HUES48 (cell line): ENCODE data around the gene RO60.
A peak's percentile ranks its signal among the peaks of the same experiment; 100 is the strongest.

Source experiments
- H3K27ac ChIP-seq: one replicate; pipeline ENCODE4 v1.7.0; 2013; ENCODE audit warnings: low read depth, low read length, inconsistent platforms
- H3K27me3 ChIP-seq: 2 replicates; pipeline ENCODE4 v1.6.1; 2013; ENCODE audit warnings: mild to moderate bottlenecking, low read length; ENCODE audit not compliant: control insufficient read depth, insufficient read depth
- H3K36me3 ChIP-seq: 2 replicates; pipeline ENCODE4 v1.6.1; 2013; ENCODE audit warnings: low read length; ENCODE audit not compliant: control insufficient read depth, insufficient read depth
- H3K4me1 ChIP-seq: 2 replicates; pipeline ENCODE4 v1.6.1; 2013; ENCODE audit warnings: mild to moderate bottlenecking, low read length; ENCODE audit not compliant: control insufficient read depth, insufficient read depth
- H3K4me3 ChIP-seq: 2 replicates; pipeline ENCODE4 v1.5.1; 2013; ENCODE audit warnings: mild to moderate bottlenecking, low read depth, low read length
- H3K9ac ChIP-seq: 2 replicates; pipeline ENCODE4 v1.6.1; 2013; ENCODE audit warnings: mild to moderate bottlenecking, low read depth, low read length, moderate library complexity
- H3K9me3 ChIP-seq: 2 replicates; pipeline ENCODE4 v1.6.1; 2013; ENCODE audit warnings: low read length; ENCODE audit not compliant: control insufficient read depth, insufficient read depth

The RO60 gene

DNA sequence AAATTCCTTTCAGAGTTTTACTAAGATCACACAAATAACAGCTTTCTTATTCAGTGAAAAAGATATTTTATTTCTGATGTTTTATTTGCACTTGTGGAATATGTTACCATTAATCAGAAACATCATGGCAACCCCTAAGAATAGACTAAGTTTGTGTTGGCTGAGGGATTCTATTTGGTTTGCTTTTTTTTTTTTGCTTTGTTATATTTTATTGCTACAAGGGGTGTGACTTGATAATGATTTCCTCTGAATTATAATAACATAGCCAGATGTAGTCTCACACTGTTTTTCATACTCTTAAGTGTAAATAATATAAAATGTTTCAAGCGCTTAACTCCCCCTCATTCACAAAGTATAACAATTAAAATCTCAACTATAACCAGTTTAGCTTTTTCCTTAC is 25.9 kb downstream of the RO60 start:
- Histone ChIP-seq H3K4me1 (no peaks in the 10 kb centered on the region), H3K4me3 (no peak overlapping the region), H3K27ac (no peak overlapping the region), H3K9ac (no peak overlapping the region), H3K27me3 (no peaks in the 10 kb centered on the region), H3K9me3 (no peaks in the 10 kb centered on the region), H3K36me3 (peaks cover 65% of the 10 kb centered on the region)

DNA sequence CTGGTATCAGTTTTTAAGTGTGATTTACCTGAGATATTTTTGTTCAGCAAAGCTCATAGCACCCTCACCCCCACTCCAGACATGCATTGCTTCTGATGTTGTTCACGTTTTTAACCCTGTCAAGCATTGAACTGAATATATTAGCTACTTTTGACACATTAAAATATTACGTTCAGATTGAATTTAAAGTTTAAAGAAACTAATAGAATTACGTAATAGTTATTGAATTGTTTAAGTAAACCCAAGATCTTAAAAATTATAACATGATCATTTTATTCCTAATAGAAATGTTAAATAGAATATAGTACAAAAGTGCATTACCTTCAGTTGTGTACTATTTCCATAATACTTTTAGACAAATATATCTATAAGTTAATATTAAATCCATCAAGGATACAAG is 26.9 kb downstream of the RO60 start:
- H3K4me1 ChIP-seq = no peaks in the 10 kb centered on the region
- no peaks in the 10 kb centered on the region for H3K27me3 ChIP-seq
- no peak overlapping the region for H3K9ac ChIP-seq
- peaks cover 57% of the 10 kb centered on the region for H3K36me3 ChIP-seq
- no peaks in the 10 kb centered on the region for H3K9me3 ChIP-seq
- H3K4me3 ChIP-seq = no peak overlapping the region
- H3K27ac ChIP-seq = no peak overlapping the region

DNA sequence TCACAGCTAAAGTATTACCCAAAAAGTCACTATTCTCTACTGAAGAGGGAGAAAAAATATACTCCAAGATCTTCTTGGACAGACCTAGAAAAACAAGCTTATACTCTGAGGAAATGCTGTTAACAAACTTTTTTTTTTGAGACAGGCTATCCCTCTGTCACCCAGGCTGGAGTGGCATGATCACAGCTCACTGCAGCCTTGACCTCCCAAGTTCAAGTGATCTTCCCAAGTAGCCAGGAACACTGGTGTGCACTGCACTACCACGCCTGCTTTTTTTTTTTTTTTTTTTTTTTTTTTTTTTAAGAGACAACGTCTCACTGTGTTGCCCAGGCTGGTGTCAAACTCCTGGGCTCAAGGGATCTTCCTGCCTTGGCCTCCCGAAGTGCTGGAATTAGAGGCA is 28.5 kb downstream of the RO60 start:
- Histone ChIP-seq H3K9ac (no peak overlapping the region), H3K27me3 (no peaks in the 10 kb centered on the region), H3K4me1 (no peaks in the 10 kb centered on the region), H3K27ac (no peak overlapping the region), H3K4me3 (no peak overlapping the region), H3K36me3 (peaks cover 42% of the 10 kb centered on the region), H3K9me3 (no peaks in the 10 kb centered on the region)

DNA sequence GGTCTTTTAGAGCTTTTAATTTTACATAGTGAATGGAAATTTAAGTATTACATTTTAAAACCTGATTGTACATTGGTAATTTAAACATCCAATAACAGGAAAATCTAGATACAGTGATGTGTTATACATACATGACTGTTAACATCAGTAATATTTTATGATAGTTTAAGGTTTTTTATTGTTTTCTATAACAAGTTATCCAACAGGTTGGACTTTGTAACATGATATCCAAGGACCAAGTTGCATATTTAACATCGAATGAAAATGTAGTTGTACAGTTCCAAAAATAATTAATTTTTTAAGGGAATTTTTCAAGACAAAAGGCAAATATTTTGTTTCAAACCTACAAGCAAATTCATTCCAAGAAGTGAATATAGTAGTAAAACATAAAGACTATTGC is 31.5 kb downstream of the RO60 start:
- Histone ChIP-seq H3K4me1 (no peaks in the 10 kb centered on the region), H3K27me3 (no peaks in the 10 kb centered on the region), H3K36me3 (peaks cover 13% of the 10 kb centered on the region), H3K9ac (no peak overlapping the region), H3K27ac (no peak overlapping the region), H3K4me3 (no peak overlapping the region), H3K9me3 (no peaks in the 10 kb centered on the region)

- Histone ChIP-seq H3K27me3 (no peaks in the 10 kb centered on the region), H3K9me3 (no peaks in the 10 kb centered on the region), H3K4me1 (no peaks in the 10 kb centered on the region), H3K27ac (no peak overlapping the region), H3K36me3 (peaks cover 18% of the 10 kb centered on the region; the same call in 1 of the 2 replicates), H3K9ac (no peak overlapping the region), H3K4me3 (no peak overlapping the region)
Observed at GRCh38 chr1:193094112-193094511, 34.7 kb downstream of the RO60 start.

DNA sequence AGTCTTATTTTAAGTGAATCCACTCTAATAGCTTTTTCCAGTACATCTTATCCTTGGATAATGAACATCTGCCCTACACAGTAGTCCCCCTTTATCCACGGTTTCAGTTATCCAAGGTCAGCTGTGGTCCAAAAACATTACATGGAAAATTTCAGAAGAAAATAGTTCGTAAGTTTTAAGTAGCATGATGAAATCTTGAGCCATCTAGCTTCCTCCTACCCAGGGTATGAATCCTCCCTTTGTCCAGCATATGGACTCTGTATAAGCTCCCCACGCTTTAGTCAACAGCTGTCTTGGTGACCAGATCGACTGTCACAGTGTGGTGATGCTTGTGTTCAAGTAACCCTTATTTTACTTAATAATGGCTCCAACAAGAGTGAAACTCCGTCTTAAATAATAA is 43.2 kb downstream of the RO60 start:
- peaks cover 12% of the 10 kb centered on the region; the same call in 1 of the 2 replicates for H3K4me1 ChIP-seq
- no peak overlapping the region for H3K27ac ChIP-seq
- peaks cover 17% of the 10 kb centered on the region for H3K27me3 ChIP-seq
- H3K4me3 ChIP-seq = no peak overlapping the region
- H3K36me3 ChIP-seq = peaks cover 13% of the 10 kb centered on the region; the same call in 1 of the 2 replicates
- no peaks in the 10 kb centered on the region for H3K9me3 ChIP-seq
- no peak overlapping the region for H3K9ac ChIP-seq

DNA sequence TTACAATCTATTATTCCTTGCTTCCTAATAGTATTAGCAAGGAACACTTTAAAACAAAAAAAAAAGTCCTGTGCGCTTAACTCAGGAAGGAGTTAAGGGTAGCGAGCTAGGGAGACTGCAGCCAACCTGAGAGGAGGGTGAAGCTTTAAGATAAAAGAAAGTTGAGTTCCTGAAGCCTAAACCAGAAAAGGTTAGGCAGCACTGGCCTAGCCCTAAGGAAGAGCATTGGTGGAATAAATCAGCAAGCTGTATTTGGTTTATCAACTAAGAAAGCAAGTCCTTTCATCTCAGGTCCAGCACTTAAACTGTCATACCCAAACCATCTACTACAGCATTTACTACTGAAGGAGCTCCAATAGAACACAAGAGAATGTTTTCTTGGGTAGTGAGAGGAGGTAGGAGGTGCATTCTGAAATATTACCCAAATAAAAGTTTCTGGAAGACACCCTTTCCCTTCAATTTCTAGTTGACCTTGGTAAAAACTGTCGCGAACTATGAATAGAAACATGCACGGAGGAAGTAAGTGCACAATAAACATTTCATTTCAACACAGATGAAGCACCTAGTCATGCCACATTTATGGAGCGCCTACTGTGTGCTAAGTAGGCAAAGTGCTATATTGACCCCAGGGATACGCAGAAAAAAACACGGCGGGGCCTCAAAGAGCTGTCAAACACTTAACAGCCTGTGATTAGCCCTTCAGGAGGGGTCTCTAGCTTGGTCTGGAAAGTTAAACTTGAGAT is 44.5 kb downstream of the RO60 start:
- Histone ChIP-seq H3K4me3 (peak overlapping the region; percentile 77), H3K4me1 (peaks cover 12% of the 10 kb centered on the region; the same call in 1 of the 2 replicates), H3K27me3 (peaks cover 17% of the 10 kb centered on the region), H3K9ac (no peak overlapping the region), H3K9me3 (no peaks in the 10 kb centered on the region), H3K27ac (peak overlapping the region; percentile 70), H3K36me3 (0 out of 2 replicates have a peak, but pooled peaks cover 10% of the 10 kb centered on the region)

- H3K27me3 ChIP-seq = peaks cover 17% of the 10 kb centered on the region
- peak overlapping the region; percentile 77 for H3K4me3 ChIP-seq
- H3K4me1 ChIP-seq = peaks cover 12% of the 10 kb centered on the region; the same call in 1 of the 2 replicates
- H3K9me3 ChIP-seq = no peaks in the 10 kb centered on the region
- 0 out of 2 replicates have a peak, but pooled peaks cover 5% of the 10 kb centered on the region for H3K36me3 ChIP-seq
- H3K27ac ChIP-seq = peak overlapping the region; percentile 70
- peak overlapping the region; percentile 45; the same call in 1 of the 2 replicates for H3K9ac ChIP-seq
Observed at GRCh38 chr1:193104502-193104906, 45.1 kb downstream of the RO60 start.

DNA sequence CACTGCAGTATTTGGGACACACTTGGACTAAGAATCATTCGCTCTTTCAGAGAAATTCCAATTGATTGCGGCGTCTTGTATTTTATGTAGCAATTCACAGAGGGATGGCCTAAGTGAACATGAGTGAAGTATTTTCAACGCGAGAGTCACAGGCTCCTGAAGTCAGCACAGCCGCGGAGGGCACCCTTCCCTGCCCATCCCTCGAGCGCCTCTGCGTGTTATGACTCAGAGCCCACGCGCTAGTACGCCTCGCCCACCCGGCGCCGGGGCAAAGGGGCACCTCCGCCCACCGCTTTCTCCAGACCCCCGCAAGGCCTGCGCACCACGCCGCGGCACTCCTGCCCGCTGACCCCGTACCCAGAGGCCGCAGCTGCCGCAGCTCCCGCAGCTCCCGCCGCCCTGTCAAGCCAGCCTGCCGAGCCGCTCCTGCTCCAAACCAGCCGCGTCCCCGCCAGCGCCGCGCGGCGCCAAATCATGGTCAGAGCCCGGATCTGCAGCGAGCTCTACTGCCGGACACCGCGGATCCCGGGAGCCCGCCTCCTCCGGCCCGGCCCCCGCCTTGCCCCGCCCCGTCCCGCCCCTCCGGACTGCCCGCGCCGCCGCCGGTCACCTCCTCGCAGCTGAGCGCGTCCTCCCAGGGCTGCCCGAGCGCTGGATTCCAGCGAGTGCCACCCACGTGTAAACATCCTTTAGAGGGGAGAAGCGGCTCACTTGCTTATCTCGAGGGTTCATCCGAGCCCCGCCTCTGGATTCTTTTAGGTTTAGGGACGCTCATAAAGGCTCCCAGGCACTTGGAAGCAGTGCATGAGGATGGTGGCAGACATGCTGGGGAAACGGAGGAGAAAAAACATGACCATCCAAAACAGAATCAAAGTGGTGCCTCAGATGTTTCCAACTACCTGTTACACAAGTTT is 45.8 kb downstream of the RO60 start, which contains the start of gene GLRX2:
TSS of gene GLRX2 (minus strand) at position 508 of the 914 bp plus-strand sequence. CDS start at position 476, 32 bp downstream.
- peak within 1 kb of the TSS; percentile 70 for H3K27ac ChIP-seq
- H3K4me1 ChIP-seq = peaks cover 12% of the 10 kb centered on the region; the same call in 1 of the 2 replicates
- H3K36me3 ChIP-seq = no peaks in the 10 kb centered on the region
- peak within 1 kb of the TSS; percentile 77 for H3K4me3 ChIP-seq
- peaks cover 17% of the 10 kb centered on the region for H3K27me3 ChIP-seq
- peak within 1 kb of the TSS; percentile 47 for H3K9ac ChIP-seq
- no peaks in the 10 kb centered on the region for H3K9me3 ChIP-seq

DNA sequence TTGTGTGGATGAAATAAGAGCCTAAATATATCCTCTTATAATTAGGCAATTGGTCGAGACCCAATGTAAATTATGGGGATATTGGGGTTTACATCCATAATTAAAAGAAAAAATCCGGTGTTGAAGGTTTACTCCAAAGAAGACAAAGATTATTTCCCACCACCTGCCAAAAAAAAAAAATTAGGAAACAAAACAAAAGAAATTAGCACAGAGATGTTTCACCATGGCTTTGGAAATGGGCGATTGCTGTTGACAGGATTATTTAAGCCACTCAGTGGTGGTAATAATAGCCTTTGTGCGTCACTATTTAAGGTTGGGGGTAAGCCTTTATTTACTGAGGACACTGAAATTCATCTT is 46.4 kb downstream of the RO60 start:
- Histone ChIP-seq H3K4me1 (peaks cover 12% of the 10 kb centered on the region; the same call in 1 of the 2 replicates), H3K9me3 (no peaks in the 10 kb centered on the region), H3K4me3 (peak overlapping the region; percentile 77), H3K36me3 (no peaks in the 10 kb centered on the region), H3K27me3 (peaks cover 17% of the 10 kb centered on the region), H3K27ac (peak overlapping the region; percentile 70), H3K9ac (peak overlapping the region; percentile 47)

GRCh38 chr1:193108471-193108870 is 49.1 kb downstream of the RO60 start:
- Histone ChIP-seq H3K9me3 (no peaks in the 10 kb centered on the region), H3K4me1 (peaks cover 29% of the 10 kb centered on the region), H3K9ac (no peak overlapping the region), H3K27ac (no peak overlapping the region), H3K4me3 (no peak overlapping the region), H3K27me3 (peaks cover 11% of the 10 kb centered on the region), H3K36me3 (no peaks in the 10 kb centered on the region)
